ENCODE results near the gene FOSL2. TPM values are rescaled to one million over a fixed set of nuclear protein-coding genes. Genes with fewer than 3 reads are reported as not detected.

The FOSL2 gene
- total and polyA plus RNA-seq, 10 of the 15 experiments (the other 5 are each of a cell fraction or from before 2014, with no cell fraction given) = 0.05 to 1.3 (median 0.34) TPM

GRCh38 chr2:28420722-28421121 is 28.1 kb downstream of the FOSL2 start:
- no peaks in the 10 kb centered on the region for H3K79me2 ChIP-seq (ENCODE audit: control insufficient read depth, insufficient read depth, low read length)
- TF ChIP-seq ZNF622 (IDR thresholded peaks at IDR 0.05) (no peak), NFXL1 (IDR thresholded peaks at IDR 0.05; ENCODE audit: borderline replicate concordance) (no peak), RB1 (IDR thresholded peaks at IDR 0.05; ENCODE audit: borderline replicate concordance) (no peak), YY1 (IDR thresholded peaks at IDR 0.05; ENCODE audit: low read depth, low read length) (no peak), MTA2 (IDR thresholded peaks at IDR 0.05; ENCODE audit: low read depth) (no peak), EGR1 (IDR thresholded peaks at IDR 0.05; ENCODE audit: borderline replicate concordance in 1 of 2, low read depth in 2 of 2, low read length in 2 of 2) (no peak), POLR2A (IDR thresholded peaks at IDR 0.05; ENCODE audit: low read depth, low read length) (no peak), PRDM15 (CRISPR knock-in tag; IDR thresholded peaks at IDR 0.05) (no peak), ETV6 (conservative IDR thresholded peaks at IDR 0.05 in 1 of 2, IDR thresholded peaks at IDR 0.05 in 1 of 2; ENCODE audit: borderline replicate concordance in 1 of 2, low read depth in 1 of 2) (no peak), IRF5 (IDR thresholded peaks at IDR 0.05; ENCODE audit: borderline replicate concordance) (no peak), STAT3 (IDR thresholded peaks at IDR 0.05; ENCODE audit: low read depth, low read length) (no peak), SIX5 (IDR thresholded peaks at IDR 0.05; ENCODE audit: low read depth, low read length, severe bottlenecking) (no peak), FOXK2 (IDR thresholded peaks at IDR 0.05) (no peak)
- no peaks in the 10 kb centered on the region for H4K20me1 ChIP-seq (ENCODE audit: control insufficient read depth, insufficient read depth)
- no peak overlapping the region for H3K9ac ChIP-seq (ENCODE audit: control insufficient read depth, insufficient read depth, low read length)
- H2AFZ ChIP-seq (ENCODE audit: control insufficient read depth, low read depth, low read length) = no peak overlapping the region
- H3K27ac ChIP-seq (ENCODE audit: control insufficient read depth, insufficient read depth) = no peak overlapping the region
- no TSS peak for BruUV-seq (replicated peaks)
- ChIA-PET CTCF (interaction anchor here (0.9 kb wide), 1 partner anchor 614 kb away, joined by 3 read pairs; no protein-coding TSS in a partner anchor), POLR2A (no interaction called here), RAD21 (ENCODE audit: unreplicated experiment) (no interaction called here), SMC1A (ENCODE audit: uncharacterized antibody, unreplicated experiment) (interaction anchor here (0.9 kb wide), 1 partner anchor 716 kb away, joined by 4 read pairs; no protein-coding TSS in a partner anchor)
- no peak for DNase-seq (ENCODE audit: low read depth, low spot score)
- no peaks in the 10 kb centered on the region for H3K36me3 ChIP-seq (ENCODE audit: control insufficient read depth in 2 of 2, insufficient read depth in 2 of 2, low read length in 1 of 2)
- no peak overlapping the region for H3K4me2 ChIP-seq (ENCODE audit: control insufficient read depth, insufficient read depth)
- H3K9me3 ChIP-seq (replicated peaks; ENCODE audit: control insufficient read depth, insufficient read depth, low read length) = no peaks in the 10 kb centered on the region
- no peak overlapping the region for H3K4me3 ChIP-seq
- intact Hi-C loops (cut with micrococcal nuclease; ENCODE audit: unreplicated experiment) = no loop called here
- no peaks in the 10 kb centered on the region for H3K4me1 ChIP-seq (ENCODE audit: control insufficient read depth, insufficient read depth, low read length)
- WGBS (ENCODE audit: insufficient coverage, insufficient replicate concordance, low lambda C conversion rate, missing lambda C conversion rate) = 30% methylated on average over 4 of the region's 4 CpGs
- no peak for FAIRE-seq
- no peak for ATAC-seq
- H3K27me3 ChIP-seq (replicated peaks in 1 of 2; ENCODE audit: control insufficient read depth in 2 of 2, insufficient read depth in 2 of 2, low read length in 1 of 2) = no peaks in the 10 kb centered on the region; a peak in 2 of 4 replicates
- in situ Hi-C loops (cut with MboI) = no loop called here

Data from GM12878 (cell line).